PFSK-1 (cell line): ENCODE data around the gene ACSM3.

Source experiments
- FOXP2 ChIP-seq: optimal IDR thresholded peaks from 2 replicates; pipeline ENCODE3; 2011; ENCODE audit warnings: borderline replicate concordance, control low read depth, inconsistent platforms; ENCODE audit not compliant: insufficient read depth; ENCODE audit errors: extremely low read length, extremely low read depth
- POLR2AphosphoS5 ChIP-seq: IDR thresholded peaks from 2 replicates; pipeline ENCODE4 v1.6.1; 2012; ENCODE audit warnings: low read depth, mild to moderate bottlenecking, control low read depth, low read length, moderate library complexity
- TAF1 ChIP-seq: IDR thresholded peaks from 2 replicates; pipeline ENCODE4 v1.6.1; 2012; ENCODE audit warnings: low read length, control low read depth, borderline replicate concordance; ENCODE audit not compliant: insufficient read depth

DNA sequence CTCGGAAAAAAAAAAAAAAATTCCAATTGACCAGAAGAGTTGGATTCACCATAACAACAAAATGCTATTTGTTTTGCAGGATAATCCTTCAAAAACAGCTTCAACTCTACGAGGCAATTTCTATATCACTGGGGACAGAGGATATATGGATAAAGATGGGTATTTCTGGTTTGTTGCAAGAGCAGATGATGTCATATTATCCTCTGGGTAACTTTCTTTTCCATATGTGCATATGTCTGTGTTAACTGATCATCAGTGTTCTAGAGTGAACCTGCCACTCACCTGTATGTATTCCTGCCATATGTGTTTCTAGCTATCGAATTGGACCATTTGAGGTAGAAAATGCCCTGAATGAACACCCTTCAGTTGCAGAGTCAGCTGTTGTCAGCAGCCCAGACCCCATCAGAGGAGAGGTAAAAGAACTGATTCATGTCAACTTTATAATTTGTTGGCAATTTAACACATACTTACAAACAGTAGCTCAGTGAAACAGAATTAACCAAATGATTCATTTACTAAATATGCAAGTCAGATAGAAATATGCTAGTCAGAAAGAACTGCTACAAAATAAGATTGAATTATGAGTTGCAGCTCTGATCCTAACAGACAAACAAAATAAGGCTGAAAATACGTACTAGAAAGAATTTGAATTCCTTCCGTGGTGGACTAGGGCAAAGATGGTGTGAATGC lies 28.3 kb downstream of the ACSM3 start:
- TF ChIP-seq POLR2AphosphoS5: no peak
- TF ChIP-seq TAF1: no peak
- TF ChIP-seq FOXP2: no peak
